Mesendoderm (in vitro differentiated cells): ENCODE results near the gene ASPN.

Experiments
- DNase-seq: peaks from one replicate; pipeline ENCODE4 v3.0.0; 2013
- H2AK5ac ChIP-seq: 2 replicates; pipeline ENCODE4 v1.6.1; 2013; ENCODE audit warnings: low read length, inconsistent platforms
- H2BK120ac ChIP-seq: 2 replicates; pipeline ENCODE4 v1.6.1; 2013; ENCODE audit warnings: low read depth, mild to moderate bottlenecking, low read length, moderate library complexity, mixed read lengths
- H2BK15ac ChIP-seq: replicated peaks from 2 replicates; pipeline ENCODE4 v1.6.1; 2013; ENCODE audit warnings: low read depth, mild to moderate bottlenecking, moderate library complexity
- H2BK5ac ChIP-seq: 2 replicates; pipeline ENCODE4 v1.6.1; 2013; ENCODE audit warnings: low read length, inconsistent platforms
- H3K18ac ChIP-seq: 2 replicates; pipeline ENCODE4 v1.6.1; 2013; ENCODE audit warnings: mild to moderate bottlenecking, low read length, mixed read lengths
- H3K23ac ChIP-seq: one replicate; pipeline ENCODE4 v1.6.1; 2013; ENCODE audit warnings: low read length
- H3K27ac ChIP-seq: 2 replicates; pipeline ENCODE4 v1.5.1; 2013; ENCODE audit warnings: low read depth, mild to moderate bottlenecking, inconsistent platforms, low read length, moderate library complexity
- H3K27me3 ChIP-seq: 2 replicates; pipeline ENCODE4 v1.6.1; 2013; ENCODE audit warnings: low read length, control low read depth, mild to moderate bottlenecking, inconsistent platforms; ENCODE audit not compliant: insufficient read depth, poor library complexity
- H3K36me3 ChIP-seq: 2 replicates; pipeline ENCODE4 v1.6.1; 2013; ENCODE audit warnings: low read length, inconsistent platforms; ENCODE audit not compliant: control insufficient read depth, insufficient read depth
- H3K4ac ChIP-seq: one replicate; pipeline ENCODE4 v1.6.1; 2013; ENCODE audit warnings: low read depth, mild to moderate bottlenecking, low read length, moderate library complexity
- H3K4me1 ChIP-seq: 2 replicates; pipeline ENCODE4 v1.6.1; 2013; ENCODE audit warnings: low read depth, low read length, inconsistent platforms; ENCODE audit not compliant: control insufficient read depth
- H3K4me2 ChIP-seq: 2 replicates; pipeline ENCODE4 v1.6.1; 2013; ENCODE audit warnings: low read length
- H3K4me3 ChIP-seq: 2 replicates; pipeline ENCODE4 v1.5.1; 2013; ENCODE audit warnings: mild to moderate bottlenecking, low read length
- H3K56ac ChIP-seq: one replicate; pipeline ENCODE4 v1.6.1; 2013; ENCODE audit warnings: low read length
- H3K79me1 ChIP-seq: 2 replicates; pipeline ENCODE4 v1.6.1; 2013; ENCODE audit warnings: low read length, inconsistent platforms
- H3K79me2 ChIP-seq: 2 replicates; pipeline ENCODE4 v1.6.1; 2013; ENCODE audit warnings: mild to moderate bottlenecking, low read length; ENCODE audit not compliant: control insufficient read depth, insufficient read depth
- H3K9ac ChIP-seq: 2 replicates; pipeline ENCODE4 v1.6.1; 2013; ENCODE audit warnings: low read length, inconsistent platforms
- H4K5ac ChIP-seq: one replicate; pipeline ENCODE4 v1.6.1; 2013; ENCODE audit warnings: low read length
- H4K8ac ChIP-seq: one replicate; pipeline ENCODE4 v1.6.1; 2013; ENCODE audit warnings: low read depth, mild to moderate bottlenecking, control low read depth, low read length, moderate library complexity
- WGBS: extraction: QIAGEN DNeasy Blood & Tissue Kit; methylation state at CpG from one replicate; pipeline ENCODE4 v1.1.7; 2013; ENCODE audit warnings: low lambda C conversion rate, missing lambda C conversion rate; ENCODE audit not compliant: insufficient coverage; ENCODE audit errors: extremely low coverage; 5-methylcytosine and 5-hydroxymethylcytosine counted together

Gene ASPN

DNA sequence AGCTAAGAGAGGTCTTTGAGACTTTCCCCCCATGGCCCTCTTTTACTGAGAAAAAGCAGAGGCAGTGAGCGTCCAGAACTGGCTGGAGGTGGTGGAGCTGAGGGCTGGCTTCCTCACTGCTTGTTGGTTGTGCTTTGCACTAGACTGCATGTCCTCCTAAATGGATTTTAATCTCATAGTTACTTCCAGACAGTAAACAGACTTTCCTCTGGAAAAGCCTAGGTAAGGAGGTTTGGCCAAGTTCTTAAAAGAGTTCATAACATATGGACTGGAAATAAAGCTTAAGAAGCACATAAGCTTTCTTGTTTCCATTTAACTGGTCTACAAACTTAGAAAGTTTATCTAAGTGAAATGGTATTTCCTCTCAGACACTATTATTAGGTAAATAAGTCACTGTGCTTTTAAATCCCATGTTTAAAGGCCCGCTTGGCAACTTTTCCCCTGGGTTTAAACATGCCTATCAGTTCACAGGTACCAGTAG is 2.0 kb downstream of the ASPN start:
- H3K27me3 ChIP-seq: no peaks in the 10 kb centered on the region
- no peak overlapping the region for H4K8ac ChIP-seq

DNA sequence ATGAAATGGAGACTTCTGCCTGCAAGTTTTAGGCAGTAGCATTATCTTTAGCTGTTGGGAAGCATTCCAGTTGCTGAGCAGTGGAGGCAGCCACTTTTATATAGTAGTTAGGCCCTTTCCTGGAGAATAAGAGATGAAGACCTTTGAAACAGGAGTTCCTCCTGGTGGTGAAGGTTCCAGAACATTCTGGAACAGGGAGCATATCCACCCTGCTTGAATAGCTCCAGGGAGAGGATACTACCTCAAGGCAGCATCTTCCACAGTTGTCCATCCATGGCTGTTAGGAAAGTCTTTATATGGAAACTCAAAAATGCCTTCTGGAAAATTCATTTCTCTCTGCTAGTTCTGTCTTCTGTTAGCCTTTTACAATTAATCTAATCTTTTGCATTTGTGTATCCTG is 3.0 kb downstream of the ASPN start:
- H3K9ac ChIP-seq: no peak overlapping the region
- no peak overlapping the region for H3K4me2 ChIP-seq
- no peak overlapping the region for H2BK5ac ChIP-seq
- H3K27ac ChIP-seq: no peak overlapping the region
- H3K23ac ChIP-seq: no peak overlapping the region
- no peaks in the 10 kb centered on the region for H3K27me3 ChIP-seq
- H3K56ac ChIP-seq: no peak overlapping the region
- DNase-seq: no peak
- H3K4me3 ChIP-seq: no peak overlapping the region
- no peak overlapping the region for H4K5ac ChIP-seq
- H3K36me3 ChIP-seq: no peaks in the 10 kb centered on the region
- no peak overlapping the region for H3K18ac ChIP-seq
- H4K8ac ChIP-seq: no peak overlapping the region
- H3K4ac ChIP-seq: no peak overlapping the region
- no peaks in the 10 kb centered on the region for H3K4me1 ChIP-seq
- H3K79me1 ChIP-seq: no peaks in the 10 kb centered on the region
- H2BK120ac ChIP-seq: no peak overlapping the region
- no peak overlapping the region for H2AK5ac ChIP-seq
- no peaks in the 10 kb centered on the region for H3K79me2 ChIP-seq
- H2BK15ac ChIP-seq: no peak overlapping the region

More for the DNA sequence above, 2.0 kb downstream of the ASPN start:
- Histone ChIP-seq H3K4ac (no peak overlapping the region), H3K56ac (no peak overlapping the region), H3K79me2 (no peaks in the 10 kb centered on the region), H3K36me3 (no peaks in the 10 kb centered on the region), H3K4me2 (no peak overlapping the region), H3K4me3 (no peak overlapping the region), H3K18ac (no peak overlapping the region), H3K9ac (no peak overlapping the region), H3K79me1 (no peaks in the 10 kb centered on the region), H2BK15ac (no peak overlapping the region), H2AK5ac (no peak overlapping the region), H2BK5ac (no peak overlapping the region), H4K5ac (no peak overlapping the region), H2BK120ac (no peak overlapping the region), H3K23ac (no peak overlapping the region), H3K27ac (no peak overlapping the region), H3K4me1 (no peaks in the 10 kb centered on the region)
- no CpG with 5 or more reads among the region's 2 CpGs for WGBS
- no peak for DNase-seq

DNA sequence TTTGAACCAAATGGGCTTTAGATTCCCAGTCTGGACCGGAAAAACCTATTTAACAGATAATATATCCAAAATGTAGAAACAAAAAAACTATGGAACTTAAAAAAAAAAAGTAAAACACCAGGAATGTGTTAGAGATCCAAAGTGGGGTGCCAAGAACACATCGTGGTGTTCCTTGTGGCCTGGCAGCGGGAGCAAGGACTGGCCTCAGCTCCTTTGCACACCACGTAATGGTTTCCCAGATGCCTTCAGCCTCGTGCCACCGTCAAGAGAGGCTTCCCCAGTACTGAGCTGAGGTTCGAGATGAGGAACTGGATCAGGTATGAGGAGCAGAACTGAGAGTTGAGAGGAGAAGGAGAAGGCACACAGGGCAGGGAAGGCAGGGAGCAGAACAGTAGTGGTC is 3.5 kb downstream of the ASPN start:
- H3K56ac ChIP-seq: no peak overlapping the region
- H3K79me2 ChIP-seq: no peaks in the 10 kb centered on the region
- H2BK120ac ChIP-seq: no peak overlapping the region
- no peak overlapping the region for H3K27ac ChIP-seq
- no peak overlapping the region for H3K4me2 ChIP-seq
- no peak overlapping the region for H3K4me3 ChIP-seq
- H2BK15ac ChIP-seq: no peak overlapping the region
- no peak overlapping the region for H3K23ac ChIP-seq
- no peaks in the 10 kb centered on the region for H3K79me1 ChIP-seq
- no peaks in the 10 kb centered on the region for H3K36me3 ChIP-seq
- no peak for DNase-seq
- H3K9ac ChIP-seq: no peak overlapping the region
- no CpG with 5 or more reads among the region's 7 CpGs for WGBS
- H3K18ac ChIP-seq: no peak overlapping the region
- no peak overlapping the region for H4K5ac ChIP-seq
- no peaks in the 10 kb centered on the region for H3K27me3 ChIP-seq
- H4K8ac ChIP-seq: no peak overlapping the region
- no peak overlapping the region for H3K4ac ChIP-seq
- no peak overlapping the region for H2AK5ac ChIP-seq
- H3K4me1 ChIP-seq: no peaks in the 10 kb centered on the region
- H2BK5ac ChIP-seq: no peak overlapping the region

DNA sequence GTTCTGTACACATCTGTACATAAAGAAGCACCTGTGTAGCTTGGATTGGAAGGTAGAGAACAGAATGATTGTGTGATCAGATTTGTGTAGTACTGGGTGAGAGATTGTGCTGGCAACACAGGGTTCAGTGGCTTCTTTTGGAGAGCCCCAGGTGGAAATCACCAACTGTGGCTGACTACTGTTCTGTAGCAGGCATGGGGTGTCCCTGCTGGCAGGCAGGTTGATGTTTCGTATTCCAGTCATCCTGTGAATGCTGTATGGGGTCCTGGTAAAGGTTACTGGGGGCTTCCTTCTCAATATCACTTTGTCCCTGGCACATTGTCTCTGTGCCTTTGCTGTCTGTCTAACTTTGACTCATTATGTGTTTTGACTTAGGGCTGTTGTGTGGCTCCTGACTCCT is 5.3 kb downstream of the ASPN start:
- no peak overlapping the region for H2BK120ac ChIP-seq
- H4K5ac ChIP-seq: no peak overlapping the region
- no peak overlapping the region for H3K27ac ChIP-seq
- no peaks in the 10 kb centered on the region for H3K36me3 ChIP-seq
- no peak overlapping the region for H3K4me3 ChIP-seq
- H3K4me1 ChIP-seq: no peaks in the 10 kb centered on the region
- H3K4ac ChIP-seq: no peak overlapping the region
- no peak overlapping the region for H3K9ac ChIP-seq
- no peaks in the 10 kb centered on the region for H3K79me2 ChIP-seq
- no peak for DNase-seq
- no peak overlapping the region for H3K18ac ChIP-seq
- WGBS: no CpG with 5 or more reads among the region's 1 CpG
- no peak overlapping the region for H3K4me2 ChIP-seq
- no peaks in the 10 kb centered on the region for H3K27me3 ChIP-seq
- no peaks in the 10 kb centered on the region for H3K79me1 ChIP-seq
- no peak overlapping the region for H2AK5ac ChIP-seq
- no peak overlapping the region for H2BK15ac ChIP-seq
- H3K23ac ChIP-seq: no peak overlapping the region
- H3K56ac ChIP-seq: no peak overlapping the region
- no peak overlapping the region for H2BK5ac ChIP-seq
- H4K8ac ChIP-seq: no peak overlapping the region

DNA sequence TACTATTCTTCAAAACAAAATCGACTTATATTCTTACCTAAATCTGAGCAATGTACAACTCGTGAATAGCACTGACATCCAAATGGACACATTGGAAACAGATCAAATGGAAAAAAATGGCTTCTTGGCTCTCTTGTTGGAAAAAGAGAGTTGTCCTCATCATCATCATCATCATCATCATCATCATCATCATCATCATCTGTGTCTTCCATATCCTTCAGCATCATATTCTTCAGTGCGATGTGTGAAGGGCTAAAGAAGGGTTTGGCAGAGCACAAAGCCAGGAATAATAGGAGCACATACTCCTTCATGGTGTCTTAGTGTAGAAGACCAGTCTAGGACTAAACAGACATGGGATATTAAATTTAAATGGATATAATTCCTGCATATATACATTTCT is 7.7 kb downstream of the ASPN start:
- H3K4me2 ChIP-seq: no peak overlapping the region
- H2AK5ac ChIP-seq: no peak overlapping the region
- no peak overlapping the region for H2BK5ac ChIP-seq
- H4K8ac ChIP-seq: no peak overlapping the region
- no peak overlapping the region for H4K5ac ChIP-seq
- H3K4me3 ChIP-seq: no peak overlapping the region
- no peaks in the 10 kb centered on the region for H3K79me1 ChIP-seq
- no peak overlapping the region for H3K56ac ChIP-seq
- H2BK120ac ChIP-seq: no peak overlapping the region
- no peaks in the 10 kb centered on the region for H3K36me3 ChIP-seq
- WGBS: 100% methylated on average over 1 of the region's 3 CpGs
- H2BK15ac ChIP-seq: no peak overlapping the region
- H3K18ac ChIP-seq: no peak overlapping the region
- no peak overlapping the region for H3K27ac ChIP-seq
- no peak overlapping the region for H3K9ac ChIP-seq
- no peaks in the 10 kb centered on the region for H3K79me2 ChIP-seq
- no peaks in the 10 kb centered on the region for H3K27me3 ChIP-seq
- DNase-seq: no peak
- no peak overlapping the region for H3K23ac ChIP-seq
- H3K4me1 ChIP-seq: no peaks in the 10 kb centered on the region
- no peak overlapping the region for H3K4ac ChIP-seq

DNA sequence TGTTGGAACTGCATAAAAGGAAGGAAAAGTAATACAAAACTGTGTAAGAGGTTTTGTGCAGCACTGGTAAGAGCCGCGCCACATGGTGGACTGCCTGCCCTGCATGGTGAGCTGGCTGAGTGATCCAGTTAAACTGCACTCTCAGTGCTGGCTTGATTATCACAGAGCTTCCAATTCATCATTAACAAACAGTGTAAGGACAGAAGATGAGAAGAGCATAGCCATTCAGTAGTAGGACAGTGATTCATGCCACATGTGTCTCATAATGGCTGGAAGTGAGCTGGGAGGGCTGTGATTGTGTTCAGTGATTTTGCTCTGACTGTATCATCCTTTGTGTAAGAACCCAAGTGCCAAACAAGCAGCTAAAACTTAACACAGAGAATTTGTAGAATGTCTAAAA is 14.1 kb downstream of the ASPN start:
- H3K36me3 ChIP-seq: no peaks in the 10 kb centered on the region
- H2BK15ac ChIP-seq: no peak overlapping the region
- no peak overlapping the region for H3K4me3 ChIP-seq
- no peak overlapping the region for H2AK5ac ChIP-seq
- H3K4me2 ChIP-seq: no peak overlapping the region
- no peak overlapping the region for H3K27ac ChIP-seq
- DNase-seq: no peak
- H3K56ac ChIP-seq: no peak overlapping the region
- no peak overlapping the region for H3K4ac ChIP-seq
- H3K9ac ChIP-seq: no peak overlapping the region
- no peak overlapping the region for H3K18ac ChIP-seq
- H3K79me2 ChIP-seq: no peaks in the 10 kb centered on the region
- no peaks in the 10 kb centered on the region for H3K27me3 ChIP-seq
- H2BK5ac ChIP-seq: no peak overlapping the region
- no CpG with 5 or more reads among the region's 2 CpGs for WGBS
- H3K23ac ChIP-seq: no peak overlapping the region
- H3K4me1 ChIP-seq: no peaks in the 10 kb centered on the region
- H4K8ac ChIP-seq: no peak overlapping the region
- H2BK120ac ChIP-seq: no peak overlapping the region
- no peaks in the 10 kb centered on the region for H3K79me1 ChIP-seq
- no peak overlapping the region for H4K5ac ChIP-seq
